Upper lobe of left lung (tissue), 6 donors: ENCODE measurements around the gene HSFX2. TPM values are rescaled to one million over a fixed set of nuclear protein-coding genes. Genes with fewer than 3 reads are reported as not detected.
"Not testable (repeated sequence)": the region's sequence is repeated elsewhere in the genome, so short reads cannot be mapped to it uniquely, and the experiment has no call there.

Source experiments
- ATAC-seq, 2 donors: fragments of 200-7000 bp; cut with Tn5 transposase; one replicate each; pipeline ENCODE4 v1.9.1; 2022; ENCODE audit warnings: mild to moderate bottlenecking in 2 of 2, moderate library complexity in 2 of 2; ENCODE audit not compliant: low FRiP score in 2 of 2
- DNase-seq, 2 donors: peaks; one replicate each; pipeline ENCODE4 v3.0.0-alpha.2; 2019 to 2020
- H3K27ac ChIP-seq, 4 donors: fragments of 200-600 bp; sonication (generic); one replicate each; pipeline ENCODE4 v1.5.1; 2016 to 2019
- H3K27me3 ChIP-seq, 4 donors: fragments of 200-600 bp; sonication (generic); one replicate each; pipeline ENCODE4 v1.5.1; 2017 to 2019
- H3K36me3 ChIP-seq, 4 donors: fragments of 200-600 bp; sonication (generic); one replicate each; pipeline ENCODE4 v1.5.1; 2016 to 2019
- H3K4me1 ChIP-seq, 4 donors: fragments of 200-600 bp; sonication (generic); one replicate each; pipeline ENCODE4 v1.5.1; 2018 to 2019
- H3K4me3 ChIP-seq, 4 donors: fragments of 200-600 bp; sonication (generic); one replicate each; pipeline ENCODE4 v1.5.1; 2017 to 2019; ENCODE audit warnings: mild to moderate bottlenecking in 2 of 4, moderate library complexity in 1 of 4
- H3K9me3 ChIP-seq, 4 donors: fragments of 200-600 bp; sonication (generic); one replicate each; pipeline ENCODE4 v1.5.1; 2018 to 2019
- EP300 ChIP-seq, 4 donors: sonication (generic); formaldehyde crosslinking; IDR thresholded peaks; one replicate each; pipeline ENCODE4 v1.5.1; 2017; ENCODE audit warnings: antibody characterized with exemption in 4 of 4, control low read depth in 2 of 4
- POLR2A ChIP-seq, 4 donors: fragments of 450-650 bp; IDR thresholded peaks; one replicate each; pipeline ENCODE4 v1.5.1; 2016 to 2017; ENCODE audit warnings: antibody characterized with exemption in 4 of 4, mild to moderate bottlenecking in 2 of 4
- POLR2AphosphoS5 ChIP-seq, 2 donors: sonication (generic); formaldehyde crosslinking; IDR thresholded peaks; one replicate each; pipeline ENCODE4 v1.5.1; 2017; ENCODE audit warnings: antibody characterized with exemption in 2 of 2
- WGBS, 2 donors: methylation state at CpG; one replicate each; pipeline ENCODE4 v1.1.5; 2017 to 2018; 5-methylcytosine and 5-hydroxymethylcytosine counted together
- total RNA-seq, 6 donors: library from RNA; depleted of rRNA in 4 of 6; stranded (reverse); fragments of >200 nt in 4 of 6; gene quantifications; one replicate each; pipeline versions ENCODE4 v1.1.0 to v1.2.1, GENCODE V29; 2016 to 2021
- TF ChIP-seq, protein P1 (sequence below), 6 experiments: fragments of 450-650 bp in 4 of 6; fragments of 200-600 bp in 2 of 6; sonication (generic) in 2 of 6; IDR thresholded peaks; one replicate each; pipeline ENCODE4 v1.5.1; 2016 to 2019; ENCODE audit warnings: antibody characterized with exemption in 6 of 6
- donor health status: DM: no; HTN: no; CAD: no; lungs with moderate emphysema.
- donor health status: DM: no; HTN: yes; CAD: no; lungs with severe emphysema.

The HSFX2 gene
- total RNA-seq, 6 donors from 2014 or later, result 0.24 to 0.49 TPM; not detected in 4

DNA sequence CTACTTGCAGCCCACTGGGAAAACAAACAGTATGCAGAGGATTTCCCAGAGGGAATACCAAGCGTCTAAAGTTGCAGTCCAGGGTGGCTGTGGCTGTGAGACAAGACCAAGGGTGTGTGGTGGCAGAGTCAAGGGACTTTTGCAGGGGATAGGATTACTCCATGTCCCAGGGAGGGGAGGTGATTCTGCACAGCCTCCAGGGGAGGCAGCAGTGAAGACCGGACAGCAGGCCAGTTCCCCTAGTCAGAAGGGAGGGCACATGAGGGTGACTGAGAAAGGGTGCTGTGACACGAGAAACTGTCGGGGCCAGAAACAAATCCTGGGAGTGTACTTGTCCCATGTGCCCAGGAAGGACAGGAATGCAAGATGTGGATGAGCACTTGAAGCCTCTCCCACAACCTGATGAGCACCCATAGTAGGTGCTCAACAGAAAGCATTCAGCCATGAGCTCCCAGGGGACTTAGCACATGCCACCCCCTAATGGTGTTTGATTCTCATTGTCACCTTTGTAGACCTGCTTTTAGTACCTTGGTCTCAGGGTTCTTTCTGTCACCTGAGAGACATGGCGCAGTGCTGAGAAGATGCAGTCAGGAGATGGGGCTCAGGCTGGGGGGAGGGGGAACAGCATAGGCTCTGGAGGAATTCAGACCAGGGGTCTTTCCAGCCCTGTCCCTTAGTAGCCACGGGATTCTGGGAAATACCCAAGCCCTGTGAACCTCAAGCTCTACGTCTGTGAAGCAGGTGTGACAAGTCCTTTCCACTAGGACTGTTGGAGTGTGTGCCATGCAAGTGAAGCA, 27.3 kb downstream of the HSFX2 start:
- DNase-seq, result no peak
- TF ChIP-seq, protein P1, sequence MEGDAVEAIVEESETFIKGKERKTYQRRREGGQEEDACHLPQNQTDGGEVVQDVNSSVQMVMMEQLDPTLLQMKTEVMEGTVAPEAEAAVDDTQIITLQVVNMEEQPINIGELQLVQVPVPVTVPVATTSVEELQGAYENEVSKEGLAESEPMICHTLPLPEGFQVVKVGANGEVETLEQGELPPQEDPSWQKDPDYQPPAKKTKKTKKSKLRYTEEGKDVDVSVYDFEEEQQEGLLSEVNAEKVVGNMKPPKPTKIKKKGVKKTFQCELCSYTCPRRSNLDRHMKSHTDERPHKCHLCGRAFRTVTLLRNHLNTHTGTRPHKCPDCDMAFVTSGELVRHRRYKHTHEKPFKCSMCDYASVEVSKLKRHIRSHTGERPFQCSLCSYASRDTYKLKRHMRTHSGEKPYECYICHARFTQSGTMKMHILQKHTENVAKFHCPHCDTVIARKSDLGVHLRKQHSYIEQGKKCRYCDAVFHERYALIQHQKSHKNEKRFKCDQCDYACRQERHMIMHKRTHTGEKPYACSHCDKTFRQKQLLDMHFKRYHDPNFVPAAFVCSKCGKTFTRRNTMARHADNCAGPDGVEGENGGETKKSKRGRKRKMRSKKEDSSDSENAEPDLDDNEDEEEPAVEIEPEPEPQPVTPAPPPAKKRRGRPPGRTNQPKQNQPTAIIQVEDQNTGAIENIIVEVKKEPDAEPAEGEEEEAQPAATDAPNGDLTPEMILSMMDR (IDR thresholded peaks at IDR 0.05), result no peak
- no peak for TF ChIP-seq POLR2A (IDR thresholded peaks at IDR 0.05)
- TF ChIP-seq POLR2AphosphoS5 (IDR thresholded peaks at IDR 0.05), result no peak
- no peak for TF ChIP-seq EP300 (IDR thresholded peaks at IDR 0.05)
- H3K4me3 ChIP-seq, result no peak overlapping the region
- no peaks in the 10 kb centered on the region for H3K9me3 ChIP-seq
- H3K36me3 ChIP-seq, result no peaks in the 10 kb centered on the region
- H3K27me3 ChIP-seq, result no peaks in the 10 kb centered on the region
- H3K27ac ChIP-seq, result no peak overlapping the region
- WGBS, 2 donors, result 74% methylated on average over 3 to 7 of the region's 7 CpGs
- H3K4me1 ChIP-seq, result no peaks in the 10 kb centered on the region
- ATAC-seq, result no peak

DNA sequence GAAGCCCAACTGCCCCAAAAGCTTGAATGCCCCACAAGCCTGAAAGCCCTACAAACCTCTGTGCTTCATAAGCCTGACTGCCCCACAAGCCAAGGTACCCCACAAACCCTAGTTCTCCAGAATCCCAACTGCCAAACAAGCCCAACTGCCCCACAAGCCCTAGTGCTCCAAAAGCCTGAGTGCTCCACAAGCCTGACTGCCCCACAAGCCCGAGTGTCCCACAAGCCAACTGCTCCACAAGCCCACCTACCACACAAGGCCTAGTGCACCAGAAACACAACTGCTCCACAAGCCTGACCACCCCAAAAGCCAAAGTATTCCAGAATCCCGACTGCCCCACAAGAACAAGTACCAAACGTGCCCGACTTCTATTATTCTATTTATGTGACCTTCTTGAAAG, 31.8 kb downstream of the HSFX2 start:
- H3K4me3 ChIP-seq, result no peak overlapping the region
- DNase-seq (no peak), ATAC-seq (no peak)
- no peaks in the 10 kb centered on the region for H3K27me3 ChIP-seq
- no peaks in the 10 kb centered on the region for H3K9me3 ChIP-seq
- TF ChIP-seq EP300 (IDR thresholded peaks at IDR 0.05) (no peak), POLR2A (IDR thresholded peaks at IDR 0.05) (no peak), POLR2AphosphoS5 (IDR thresholded peaks at IDR 0.05) (no peak)
- TF ChIP-seq, protein P1 (IDR thresholded peaks at IDR 0.05), result no peak
- H3K4me1 ChIP-seq, result no peaks in the 10 kb centered on the region
- H3K36me3 ChIP-seq, result no peaks in the 10 kb centered on the region
- no peak overlapping the region for H3K27ac ChIP-seq
- WGBS, 2 donors, result 86 to 94% methylated on average over 3 to 4 of the region's 4 CpGs

DNA sequence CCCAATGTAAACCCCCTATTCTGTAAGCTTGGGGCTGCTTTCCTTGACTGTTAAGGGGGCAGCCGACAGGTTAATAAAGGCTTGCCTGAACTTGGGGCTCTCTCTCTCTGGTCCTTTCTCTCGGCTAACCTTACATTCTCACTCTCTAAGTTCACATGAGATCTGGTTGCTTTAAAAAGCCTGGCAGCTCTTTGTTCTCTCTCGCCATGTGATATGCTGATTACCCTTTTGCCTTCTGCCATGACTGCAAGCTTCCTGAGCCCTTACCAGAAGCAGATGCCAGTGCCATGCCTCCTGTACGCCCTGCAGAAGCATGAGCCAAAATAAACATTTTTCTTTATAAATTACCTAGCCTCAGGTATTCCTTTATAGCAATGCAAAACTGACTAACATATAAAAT, 39.9 kb downstream of the HSFX2 start:
- not testable (repeated sequence) for H3K9me3 ChIP-seq, H3K27ac ChIP-seq, ATAC-seq, DNase-seq, H3K27me3 ChIP-seq, H3K4me1 ChIP-seq, H3K36me3 ChIP-seq, H3K4me3 ChIP-seq
- no CpG with 5 or more reads among the region's 4 CpGs for whole genome bisulfite sequencing, 2 donors

- ATAC-seq, H3K27me3 ChIP-seq, H3K4me1 ChIP-seq, H3K27ac ChIP-seq, H3K4me3 ChIP-seq, H3K9me3 ChIP-seq, DNase-seq, H3K36me3 ChIP-seq: not testable (repeated sequence)
- 92% methylated on average over 2 of the region's 6 CpGs; no CpG with 5 or more reads in 1 of the 2 donors for WGBS, 2 donors
Observed at GRCh38 chrX:149551939-149552248, 43.2 kb downstream of the HSFX2 start.

- not testable (repeated sequence) for H3K27ac ChIP-seq, DNase-seq, H3K4me3 ChIP-seq, H3K9me3 ChIP-seq, H3K27me3 ChIP-seq, H3K36me3 ChIP-seq, ATAC-seq, H3K4me1 ChIP-seq
- WGBS, 2 donors, result no CpG with 5 or more reads among the region's 4 CpGs
Observed at GRCh38 chrX:149551245-149551938, 43.7 kb downstream of the HSFX2 start.

DNA sequence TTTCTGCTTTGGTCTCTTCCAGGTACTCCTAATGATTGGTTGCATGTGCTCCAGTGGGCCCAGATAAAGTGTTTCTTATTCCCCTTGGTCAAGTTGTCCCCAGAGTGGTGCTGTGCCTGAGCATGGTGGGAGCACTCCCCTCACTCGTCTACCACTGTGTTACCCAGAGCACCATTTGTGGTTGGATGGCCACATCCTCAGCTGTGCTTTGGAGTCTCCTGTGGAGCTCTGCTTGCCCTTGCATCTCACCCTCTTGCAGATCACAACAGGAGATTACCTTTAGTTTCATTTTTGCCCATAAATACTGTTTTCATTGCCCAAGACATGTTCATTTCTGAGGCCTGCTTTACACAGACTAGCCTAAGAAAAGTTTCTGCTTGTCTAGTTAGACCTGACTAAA, 44.7 kb downstream of the HSFX2 start:
- H3K27ac ChIP-seq, H3K9me3 ChIP-seq, H3K36me3 ChIP-seq, H3K4me1 ChIP-seq, DNase-seq, H3K27me3 ChIP-seq, H3K4me3 ChIP-seq, ATAC-seq: not testable (repeated sequence)
- WGBS, 2 donors, result 67 to 100% methylated on average over 1 of the region's 1 CpG

- not testable (repeated sequence) for H3K4me3 ChIP-seq, DNase-seq, H3K36me3 ChIP-seq, H3K4me1 ChIP-seq, ATAC-seq, H3K27me3 ChIP-seq, H3K27ac ChIP-seq, H3K9me3 ChIP-seq
- 100% methylated on average over 1 of the region's 6 CpGs; no CpG with 5 or more reads in 1 of the 2 donors for WGBS, 2 donors
Observed at GRCh38 chrX:149549701-149550100, 45.4 kb downstream of the HSFX2 start, which contains the start of gene HSFX3. Gene HSFX3, minus strand, starts transcription at chrX:149549924. Its CDS starts 72 bp downstream, at chrX:149549852.

GRCh38 chrX:149547782-149548181, 47.3 kb downstream of the HSFX2 start:
- 40% methylated on average over 1 of the region's 3 CpGs; no CpG with 5 or more reads in 1 of the 2 donors for WGBS, 2 donors
- H3K4me3 ChIP-seq, DNase-seq, H3K9me3 ChIP-seq, H3K27me3 ChIP-seq, H3K27ac ChIP-seq, ATAC-seq, H3K36me3 ChIP-seq, H3K4me1 ChIP-seq: not testable (repeated sequence)

GRCh38 chrX:149546962-149547361, 48.2 kb downstream of the HSFX2 start:
- H3K9me3 ChIP-seq, ATAC-seq, H3K27ac ChIP-seq, H3K36me3 ChIP-seq, DNase-seq, H3K4me1 ChIP-seq, H3K4me3 ChIP-seq, H3K27me3 ChIP-seq: not testable (repeated sequence)
- 71 to 83% methylated on average over 1 of the region's 1 CpG for WGBS, 2 donors
